Muscle layer of duodenum (tissue), 2 donors: ENCODE measurements around the gene CD207.
"Not testable (repeated sequence)": the region's sequence is repeated elsewhere in the genome, so short reads cannot be mapped to it uniquely, and the experiment has no call there.

Experiments
- H3K27ac ChIP-seq: one replicate; pipeline ENCODE4 v1.7.0; 2013; ENCODE audit warnings: mild to moderate bottlenecking, low read length
- H3K27me3 ChIP-seq: one replicate; pipeline ENCODE4 v1.7.0; 2013; ENCODE audit warnings: low read depth, mild to moderate bottlenecking, control low read depth, low read length
- H3K36me3 ChIP-seq, 2 donors: one replicate each; pipeline ENCODE4 v1.7.0; 2013; ENCODE audit warnings: low read length in 2 of 2, control low read depth in 1 of 2, mild to moderate bottlenecking in 1 of 2; ENCODE audit not compliant: insufficient read depth in 2 of 2, control insufficient read depth in 1 of 2
- H3K4me1 ChIP-seq, 2 donors: one replicate each; pipeline ENCODE4 v1.7.0; 2013; ENCODE audit warnings: low read length in 2 of 2, mild to moderate bottlenecking in 2 of 2, control low read depth in 1 of 2, moderate library complexity in 1 of 2; ENCODE audit not compliant: insufficient read depth in 2 of 2, control insufficient read depth in 1 of 2
- H3K4me3 ChIP-seq, 2 donors: one replicate each; pipeline ENCODE4 v1.7.0; 2013; ENCODE audit warnings: low read length in 2 of 2, low read depth in 1 of 2, mild to moderate bottlenecking in 1 of 2
- H3K9me3 ChIP-seq, 2 donors: one replicate each; pipeline ENCODE4 v1.7.0; 2013; ENCODE audit warnings: low read length in 2 of 2, control low read depth in 1 of 2, mild to moderate bottlenecking in 1 of 2; ENCODE audit not compliant: control insufficient read depth in 1 of 2
- donor health status: healthy.

The CD207 gene

GRCh38 chr2:70835643-70836042 lies at the start of gene CD207:
Gene CD207 (minus strand): TSS chr2:70835816. CDS start chr2:70835776, 40 bp downstream.
- H3K4me3 ChIP-seq, result no peak within 1 kb of the TSS
- H3K4me1 ChIP-seq, result no peaks in the 10 kb centered on the region
- no peaks in the 10 kb centered on the region for H3K36me3 ChIP-seq
- H3K27me3 ChIP-seq, result no peaks in the 10 kb centered on the region
- H3K27ac ChIP-seq, result no peak within 1 kb of the TSS
- no peaks in the 10 kb centered on the region for H3K9me3 ChIP-seq

- H3K4me1 ChIP-seq, H3K4me3 ChIP-seq, H3K36me3 ChIP-seq, H3K9me3 ChIP-seq, H3K27ac ChIP-seq: not testable (repeated sequence)
- H3K27me3 ChIP-seq, result peaks cover 11% of the 10 kb centered on the region
These were observed 42.9 kb upstream of the CD207 start for GRCh38 chr2:70878543-70878942.

- H3K27me3 ChIP-seq, result peaks cover 16% of the 10 kb centered on the region
These were observed 40.5 kb upstream of the CD207 start for GRCh38 chr2:70876138-70876537.

GRCh38 chr2:70873541-70873940 lies 37.9 kb upstream of the CD207 start:
- no peak overlapping the region for H3K4me3 ChIP-seq
- H3K27me3 ChIP-seq, result peaks cover 16% of the 10 kb centered on the region
- peaks cover 0 to 8% of the 10 kb centered on the region in 2 donors for H3K4me1 ChIP-seq
- H3K27ac ChIP-seq, result no peak overlapping the region
- no peaks in the 10 kb centered on the region for H3K9me3 ChIP-seq
- H3K36me3 ChIP-seq, result no peaks in the 10 kb centered on the region

More at GRCh38 chr2:70876138-70876537, 40.5 kb upstream of the CD207 start:
- H3K36me3 ChIP-seq, H3K4me3 ChIP-seq, H3K9me3 ChIP-seq, H3K27ac ChIP-seq, H3K4me1 ChIP-seq: not testable (repeated sequence)

- Histone ChIP-seq H3K27me3 (peaks cover 16% of the 10 kb centered on the region), H3K4me3 (peak overlapping the region in 1 of 2 donors; percentile 20)
These were observed 36.0 kb upstream of the CD207 start for GRCh38 chr2:70871398-70872211.

GRCh38 chr2:70870790-70871189 lies 35.2 kb upstream of the CD207 start:
- Histone ChIP-seq H3K9me3 (no peaks in the 10 kb centered on the region), H3K27ac (no peak overlapping the region), H3K36me3 (no peaks in the 10 kb centered on the region), H3K4me1 (peaks cover 0 to 8% of the 10 kb centered on the region in 2 donors), H3K4me3 (no peak overlapping the region), H3K27me3 (peaks cover 16% of the 10 kb centered on the region)

More at GRCh38 chr2:70871398-70872211, 36.0 kb upstream of the CD207 start:
- Histone ChIP-seq H3K9me3 (no peaks in the 10 kb centered on the region), H3K27ac (no peak overlapping the region), H3K36me3 (no peaks in the 10 kb centered on the region), H3K4me1 (peaks cover 0 to 8% of the 10 kb centered on the region in 2 donors)

- peaks cover 11% of the 10 kb centered on the region for H3K27me3 ChIP-seq
- H3K36me3 ChIP-seq, result no peaks in the 10 kb centered on the region
- no peak overlapping the region for H3K4me3 ChIP-seq
- H3K9me3 ChIP-seq, result no peaks in the 10 kb centered on the region
- no peak overlapping the region for H3K27ac ChIP-seq
- peaks cover 0 to 8% of the 10 kb centered on the region in 2 donors for H3K4me1 ChIP-seq
These were observed 33.4 kb upstream of the CD207 start for GRCh38 chr2:70868970-70869369.

- H3K4me3 ChIP-seq, result no peak overlapping the region
These were observed 26.4 kb upstream of the CD207 start for GRCh38 chr2:70861777-70862625.

GRCh38 chr2:70855667-70856066 lies 20.1 kb upstream of the CD207 start:
- no peaks in the 10 kb centered on the region for H3K36me3 ChIP-seq
- H3K27me3 ChIP-seq, result peaks cover 4% of the 10 kb centered on the region
- no peaks in the 10 kb centered on the region for H3K4me1 ChIP-seq
- H3K27ac ChIP-seq, result no peak overlapping the region
- no peaks in the 10 kb centered on the region for H3K9me3 ChIP-seq
- H3K4me3 ChIP-seq, result no peak overlapping the region

More at GRCh38 chr2:70861777-70862625, 26.4 kb upstream of the CD207 start:
- H3K9me3 ChIP-seq, result no peaks in the 10 kb centered on the region
- no peak overlapping the region for H3K27ac ChIP-seq
- peaks cover 0 to 7% of the 10 kb centered on the region in 2 donors for H3K4me1 ChIP-seq
- no peaks in the 10 kb centered on the region for H3K36me3 ChIP-seq
- peaks cover 23% of the 10 kb centered on the region for H3K27me3 ChIP-seq

- Histone ChIP-seq H3K4me3 (no peak overlapping the region), H3K36me3 (no peaks in the 10 kb centered on the region), H3K27me3 (no peaks in the 10 kb centered on the region), H3K27ac (no peak overlapping the region), H3K4me1 (no peaks in the 10 kb centered on the region), H3K9me3 (no peaks in the 10 kb centered on the region)
These were observed 18.8 kb upstream of the CD207 start for GRCh38 chr2:70854411-70854810.

GRCh38 chr2:70852824-70853223 lies 17.2 kb upstream of the CD207 start:
- Histone ChIP-seq H3K9me3 (no peaks in the 10 kb centered on the region), H3K27me3 (no peaks in the 10 kb centered on the region), H3K4me1 (no peaks in the 10 kb centered on the region), H3K4me3 (no peak overlapping the region), H3K36me3 (no peaks in the 10 kb centered on the region), H3K27ac (no peak overlapping the region)
